A549 (cell line): ENCODE results near the gene STOM. TPM values are rescaled to one million over a fixed set of nuclear protein-coding genes. Genes with fewer than 3 reads are reported as not detected.
A peak's percentile ranks its signal among the peaks of the same experiment; 100 is the strongest.

ENCODE experiments used
- ATAC-seq, 2 experiments: fragments of 200-7000 bp in 1 of 2; fragments of >200 bp in 1 of 2; cut with Nextera tagmentation in 1 of 2; cut with Tn5 transposase in 1 of 2; 3 replicates each; pipeline versions ENCODE4 v1.8.0 to v1.9.1; 2018 to 2020; ENCODE audit warnings: mild to moderate bottlenecking in 1 of 2, moderate library complexity in 1 of 2
- CTCF ChIA-PET: fragments of 300-600 bp; sonication (Branson Sonifier 250); formaldehyde crosslinking; extraction: SDS; loops from one replicate; lab custom pipeline; 2021; ENCODE audit warnings: antibody characterized with exemption, inconsistent platforms; lab: Yijun Ruan, JAX
- POLR2A ChIA-PET: fragments of 350-600 bp; formaldehyde crosslinking; extraction: SDS; loops from one replicate; lab custom pipeline; 2021; ENCODE audit warnings: antibody characterized with exemption, inconsistent platforms; lab: Yijun Ruan, JAX
- DNase-seq, 2 experiments: peaks; one replicate each; pipeline versions ENCODE4 v3.0.0 to v3.0.0-alpha.2; 2011 to 2016; ENCODE audit warnings: low read depth in 1 of 2, low spot score in 1 of 2
- FAIRE-seq: peaks from 2 replicates; lab custom pipeline; 2011; peaks lifted over from hg19 to GRCh38; lab: Jason Lieb, UNC
- H3K27ac ChIP-seq, 2 experiments: fragments of >200 bp; sonication (Bioruptor Twin); formaldehyde crosslinking; 3 replicates each; pipeline ENCODE4 v1.5.1; 2016 to 2017
- H3K4me1 ChIP-seq: fragments of >200 bp; sonication (Bioruptor Twin); formaldehyde crosslinking; 3 replicates; pipeline ENCODE4 v1.6.1; 2016
- H3K4me2 ChIP-seq: fragments of >200 bp; sonication (Bioruptor Twin); formaldehyde crosslinking; 3 replicates; pipeline ENCODE4 v1.6.1; 2016
- H3K4me3 ChIP-seq: fragments of >200 bp; sonication (Bioruptor Twin); formaldehyde crosslinking; 3 replicates; pipeline ENCODE4 v1.5.1; 2016
- H3K9me3 ChIP-seq: fragments of >200 bp; sonication (Bioruptor Twin); formaldehyde crosslinking; 3 replicates; pipeline ENCODE4 v1.6.1; 2016
- CEBPB ChIP-seq, 2 experiments: fragments of >200 bp in 1 of 2; sonication (Bioruptor Twin) in 1 of 2; formaldehyde crosslinking in 1 of 2; IDR thresholded peaks; 2 replicates each; pipeline ENCODE4 v1.6.1; 2012 to 2016
- CHD2 ChIP-seq: fragments of 150-350 bp; IDR thresholded peaks from 2 replicates; pipeline ENCODE4 v1.6.1; 2014; ENCODE audit warnings: low read length; ENCODE audit not compliant: partially characterized antibody
- CHD4 ChIP-seq: fragments of 200-600 bp; sonication (generic); IDR thresholded peaks from 2 replicates; pipeline ENCODE4 v1.6.1; 2016; ENCODE audit warnings: antibody characterized with exemption, mild to moderate bottlenecking, borderline replicate concordance
- CTCF ChIP-seq: fragments of >200 bp; sonication (Bioruptor Twin); formaldehyde crosslinking; IDR thresholded peaks from 3 replicates; pipeline ENCODE4 v1.5.1; 2016
- EHMT2 ChIP-seq: fragments of 200-600 bp; sonication (generic); IDR thresholded peaks from 2 replicates; pipeline ENCODE4 v1.6.1; 2016; ENCODE audit warnings: antibody characterized with exemption, low read depth, mild to moderate bottlenecking, moderate library complexity
- EP300 ChIP-seq, 2 experiments: fragments of >200 bp; sonication (Bioruptor Twin); formaldehyde crosslinking; IDR thresholded peaks; 2 replicates in 1 of 2; 3 replicates in 1 of 2; pipeline ENCODE4 v1.6.1; 2016 to 2017
- HDAC2 ChIP-seq: fragments of 200-600 bp; sonication (generic); IDR thresholded peaks from 2 replicates; pipeline ENCODE4 v1.6.1; 2016
- HEYL ChIP-seq: fragments of 250-450 bp; sonication (Bioruptor Pico); IDR thresholded peaks from 2 replicates; pipeline ENCODE4 v1.8.0; 2021; ENCODE audit warnings: mild to moderate bottlenecking, moderate library complexity
- JUNB ChIP-seq: fragments of >200 bp; sonication (Bioruptor Twin); formaldehyde crosslinking; IDR thresholded peaks from 2 replicates; pipeline ENCODE4 v1.6.1; 2016
- KDM1A ChIP-seq: fragments of 200-600 bp; sonication (generic); IDR thresholded peaks from 2 replicates; pipeline ENCODE4 v1.6.1; 2016; ENCODE audit warnings: low read depth, mild to moderate bottlenecking
- MAFK ChIP-seq: fragments of 450-650 bp; IDR thresholded peaks from 2 replicates; pipeline ENCODE4 v1.6.1; 2014; ENCODE audit not compliant: partially characterized antibody
- MAZ ChIP-seq: fragments of 150-350 bp; IDR thresholded peaks from 2 replicates; pipeline ENCODE4 v1.6.1; 2014; ENCODE audit warnings: antibody characterized with exemption, low read depth, low read length, borderline replicate concordance
- MYC ChIP-seq: IDR thresholded peaks from 2 replicates; pipeline ENCODE4 v1.6.1; 2012; ENCODE audit warnings: mild to moderate bottlenecking, inconsistent platforms, low read length, improper control_type of control experiment, borderline replicate concordance
- NFE2L2 ChIP-seq: fragments of 150-350 bp; conservative IDR thresholded peaks from 2 replicates; pipeline ENCODE4 v1.6.1; 2014; ENCODE audit warnings: low read length
- PHF8 ChIP-seq: fragments of 200-600 bp; sonication (generic); IDR thresholded peaks from 2 replicates; pipeline ENCODE4 v1.6.1; 2016; ENCODE audit warnings: low read depth, mild to moderate bottlenecking, antibody characterized with exemption, moderate library complexity, borderline replicate concordance
- POLR2A ChIP-seq: IDR thresholded peaks from 2 replicates; pipeline ENCODE4 v1.6.1; 2012; ENCODE audit warnings: mild to moderate bottlenecking, low read length
- RAD21 ChIP-seq, 2 experiments: fragments of >200 bp in 1 of 2; sonication (Bioruptor Twin) in 1 of 2; formaldehyde crosslinking in 1 of 2; IDR thresholded peaks in 1 of 2; conservative IDR thresholded peaks in 1 of 2; 2 replicates in 1 of 2; 3 replicates in 1 of 2; pipeline ENCODE4 v1.6.1; 2012 to 2018; ENCODE audit warnings: inconsistent platforms in 1 of 2
- RFX5 ChIP-seq: fragments of 450-650 bp; IDR thresholded peaks from 2 replicates; pipeline ENCODE4 v1.7.1; 2014; ENCODE audit warnings: antibody characterized with exemption, mild to moderate bottlenecking, moderate library complexity
- RNF2 ChIP-seq: fragments of 200-600 bp; sonication (generic); IDR thresholded peaks from 2 replicates; pipeline ENCODE4 v1.6.1; 2016; ENCODE audit warnings: low read depth, mild to moderate bottlenecking, antibody characterized with exemption, moderate library complexity, borderline replicate concordance
- SMC3 ChIP-seq: fragments of >200 bp; sonication (Bioruptor Twin); formaldehyde crosslinking; IDR thresholded peaks from 3 replicates; pipeline ENCODE4 v1.6.1; 2018; ENCODE audit warnings: inconsistent platforms
- SREBF2 ChIP-seq: fragments of 450-650 bp; IDR thresholded peaks from 2 replicates; pipeline ENCODE4 v1.6.1; 2014; ENCODE audit warnings: mild to moderate bottlenecking, moderate library complexity
- ZSCAN20 ChIP-seq: fragments of 250-450 bp; sonication (Bioruptor Pico); IDR thresholded peaks from 2 replicates; pipeline ENCODE4 v1.8.0; 2022; ENCODE audit warnings: mild to moderate bottlenecking, moderate library complexity
- WGBS: methylation state at CpG from one replicate; pipeline ENCODE4 v1.1.6; 2017; ENCODE audit errors: missing lambda C conversion rate; 5-methylcytosine and 5-hydroxymethylcytosine counted together
- polyA plus RNA-seq, 4 experiments: library from polyadenylated mRNA; depleted of rRNA in 3 of 4; stranded (reverse); fragments of >200 nt; fragmentation: RNase III in 1 of 4; extraction: RNeasy Plus Mini Kit Qiagen cat#74134 plus additional on column Dnase treatment in 1 of 4; gene quantifications; 2 replicates in 3 of 4; 3 replicates in 1 of 4; pipeline ENCODE4 v1.2.3, GENCODE V29; 2011 to 2017

STOM gene
- polyA plus RNA-seq, 2 of the 4 experiments (the other 2 are of a cell fraction), result 83.3 to 246 TPM

DNA sequence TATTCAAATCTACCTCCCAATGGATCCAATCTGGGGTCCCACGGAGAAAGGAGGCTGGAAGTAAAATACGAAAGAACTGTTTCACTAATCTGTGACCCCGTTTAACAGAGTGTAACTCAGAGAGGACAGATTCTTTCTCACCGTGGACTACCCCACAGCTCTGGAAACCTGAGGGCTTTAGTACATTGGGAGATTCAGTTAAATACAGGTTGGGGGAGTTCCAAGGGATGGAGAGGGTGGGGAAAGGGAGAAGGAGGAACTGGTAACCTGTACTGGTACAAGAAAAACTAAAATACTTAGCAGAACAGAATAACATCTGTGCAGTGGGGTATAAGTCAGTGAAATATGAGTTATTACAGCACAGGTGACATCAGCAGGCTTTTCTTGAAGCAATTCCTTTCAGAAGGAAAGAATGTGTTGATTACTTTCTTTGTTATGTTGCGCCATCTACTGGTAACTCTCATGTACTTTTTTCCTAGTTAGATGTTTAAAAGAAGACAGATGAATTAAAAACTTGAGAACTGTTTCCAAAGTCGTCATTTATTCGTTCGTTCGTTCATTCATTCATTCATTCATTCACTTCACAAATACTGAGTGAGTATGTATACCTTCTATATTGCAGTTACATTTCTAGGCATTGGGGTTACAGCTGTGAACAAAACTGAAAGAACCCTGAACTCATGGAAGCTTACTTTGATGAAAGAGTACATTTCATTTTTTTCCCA is 30.0 kb upstream of the STOM start:
- peak; percentile 40 to 80 for DNase-seq
- 21% methylated on average over 9 of the region's 9 CpGs for WGBS
- TF ChIP-seq RFX5 (no peak), SMC3 (peak; percentile 91), CHD2 (no peak), HEYL (CRISPR knock-in tag) (no peak), CEBPB (IDR thresholded peaks at IDR 0.05) (0 out of 4 replicates have a peak, but pooled peaks of 1 of the 2 experiments have one; percentile 13), HDAC2 (no peak), RAD21 (conservative IDR thresholded peaks at IDR 0.05 in 1 of 2, IDR thresholded peaks at IDR 0.05 in 1 of 2) (peak; percentile 89 to 92), CTCF (peak; percentile 86), PHF8 (no peak), CHD4 (no peak)
- TF ChIP-seq, all 56 proteins: peak for 4
- FAIRE-seq (peak; percentile 95), ATAC-seq (peak; percentile 82 to 89)
- Histone ChIP-seq H3K4me3 (no peak overlapping the region), H3K4me2 (peak overlapping the region; percentile 32; the same call in 1 of the 3 replicates), H3K9me3 (peaks cover 14% of the 10 kb centered on the region; the same call in 2 of the 3 replicates), H3K4me1 (peaks cover 8% of the 10 kb centered on the region; the same call in 2 of the 3 replicates), H3K27ac (peak overlapping the region; percentile 39 to 55; a peak in 5 of 6 replicates)
- ChIA-PET POLR2A (interaction anchor here (1.0 kb wide), 1 partner anchor 186 kb away, joined by 3 read pairs; no protein-coding TSS in a partner anchor), CTCF (interaction anchor here (0.6 to 17.1 kb wide), 57 partner anchors 11 to 645 kb away, joined by 3 to 410 read pairs (median 5); partner anchors contain the start of gene GSN)

DNA sequence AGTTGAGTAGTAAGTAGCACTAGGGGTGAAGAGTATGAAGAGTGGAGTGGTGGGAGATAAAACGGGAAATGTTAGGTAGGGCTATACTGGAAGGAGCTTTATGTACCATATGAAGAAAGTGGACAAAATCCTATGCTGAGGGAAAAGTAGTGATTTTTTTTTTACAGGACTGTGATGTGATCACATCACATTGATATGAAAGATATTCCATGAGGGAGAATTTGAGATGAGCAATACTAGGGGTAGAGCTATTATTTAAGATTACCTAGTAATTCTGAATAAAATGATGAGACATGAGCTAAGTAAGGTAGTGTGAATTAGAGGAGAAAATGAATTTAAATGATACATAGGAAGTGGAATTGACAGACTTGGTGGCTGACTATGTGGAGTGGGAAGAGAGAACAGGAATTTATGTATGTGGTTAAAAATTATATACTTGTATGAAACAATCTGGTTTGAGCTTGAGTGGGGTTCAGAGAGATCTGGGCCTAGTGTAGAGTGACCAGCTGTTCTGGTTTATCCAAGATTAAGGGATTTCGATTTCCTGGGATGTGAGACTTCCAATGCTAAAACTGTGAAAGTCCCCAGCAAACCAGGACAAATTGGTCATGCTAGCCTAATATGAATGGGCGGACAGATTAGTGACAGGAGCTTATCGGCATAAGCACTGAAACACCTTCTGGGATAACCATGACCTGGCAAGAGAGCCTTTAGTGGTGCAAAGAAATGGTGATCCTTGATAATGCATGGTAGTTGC is 29.3 kb upstream of the STOM start:
- H3K4me2 ChIP-seq, result no peak overlapping the region; the same call in 2 of the 3 replicates
- CTCF ChIA-PET, result interaction anchor here (0.6 to 17.1 kb wide), 50 partner anchors 11 to 644 kb away, joined by 3 to 410 read pairs (median 5); partner anchors contain the start of gene GSN
- H3K4me1 ChIP-seq, result peaks cover 8% of the 10 kb centered on the region; the same call in 2 of the 3 replicates
- peaks cover 14% of the 10 kb centered on the region; the same call in 2 of the 3 replicates for H3K9me3 ChIP-seq
- ATAC-seq (peak in 1 of 2 experiments; percentile 34; a peak in 2 of 6 replicates), FAIRE-seq (no peak), DNase-seq (no peak)
- H3K27ac ChIP-seq, result peak overlapping the region; percentile 39 to 55; a peak in 5 of 6 replicates
- POLR2A ChIA-PET, result interaction anchor here (1.0 kb wide), 1 partner anchor 186 kb away, joined by 3 read pairs; no protein-coding TSS in a partner anchor
- WGBS, result 70% methylated on average over 4 of the region's 4 CpGs
- no peak overlapping the region for H3K4me3 ChIP-seq
- TF ChIP-seq POLR2A (no peak), CTCF (no peak), ZSCAN20 (no peak), KDM1A (no peak), MYC (no peak), JUNB (no peak), MAZ (no peak), EHMT2 (no peak), NFE2L2 (no peak), RNF2 (no peak), EP300 (IDR thresholded peaks at IDR 0.05) (no peak), SREBF2 (no peak), MAFK (no peak)
